MCF 10A (cell line): ENCODE data around the gene SGCD. TPM values are rescaled to one million over a fixed set of nuclear protein-coding genes. Genes with fewer than 3 reads are reported as not detected.

Experiments
- BruUV-seq: library from RNA; stranded (reverse); fragments of 400-500 nt; replicated peaks from 2 replicates; lab custom pipeline; 2021; lab: Mats Ljungman, UMichigan
- CTCF ChIA-PET: fragments of 300-600 bp; sonication (Branson Sonifier 250); formaldehyde crosslinking; extraction: SDS; loops from one replicate; lab custom pipeline; 2021; ENCODE audit warnings: antibody characterized with exemption, inconsistent platforms; lab: Yijun Ruan, JAX
- POLR2A ChIA-PET: fragments of 300-600, 350-650 bp; sonication (Branson Sonifier 250); formaldehyde crosslinking; extraction: SDS; loops from one replicate; lab custom pipeline; 2020; ENCODE audit warnings: antibody characterized with exemption, inconsistent platforms; lab: Yijun Ruan, JAX
- DNase-seq: peaks from one replicate; pipeline ENCODE4 v3.0.0-alpha.2; 2018; ENCODE audit not compliant: unreplicated experiment
- H3K27ac Mint-ChIP-seq: one replicate; pipeline ENCODE4 v1.8.0; 2022; ENCODE audit warnings: mild to moderate bottlenecking, low read depth, mixed read lengths; ENCODE audit not compliant: unreplicated experiment
- H3K27me3 Mint-ChIP-seq: one replicate; pipeline ENCODE4 v1.8.0; 2022; ENCODE audit warnings: mixed read lengths; ENCODE audit not compliant: insufficient read depth, unreplicated experiment
- H3K36me3 Mint-ChIP-seq: one replicate; pipeline ENCODE4 v1.8.0; 2022; ENCODE audit warnings: mild to moderate bottlenecking, moderate library complexity, mixed read lengths; ENCODE audit not compliant: insufficient read depth, unreplicated experiment
- H3K4me1 Mint-ChIP-seq: one replicate; pipeline ENCODE4 v1.8.0; 2022; ENCODE audit warnings: mixed read lengths; ENCODE audit not compliant: insufficient read depth, unreplicated experiment
- H3K4me3 Mint-ChIP-seq: one replicate; pipeline ENCODE4 v1.8.0; 2022; ENCODE audit warnings: mild to moderate bottlenecking, moderate library complexity, mixed read lengths; ENCODE audit not compliant: unreplicated experiment
- H3K9me3 Mint-ChIP-seq: one replicate; pipeline ENCODE4 v1.8.0; 2022; ENCODE audit warnings: mixed read lengths; ENCODE audit not compliant: unreplicated experiment
- intact Hi-C: fragments of 100-400 bp; cut with micrococcal nuclease; formaldehyde crosslinking; loops from 2 replicates; pipeline ENCODE4 v1.14.1; 2022
- total RNA-seq: library from RNA; stranded (reverse); gene quantifications from 2 replicates; pipeline ENCODE4 v1.2.3, GENCODE V29; 2022
- TF ChIP-seq, protein P1 (sequence below): fragments of 200-600 bp; IDR thresholded peaks from one replicate; pipeline ENCODE4 v1.8.0; 2022; ENCODE audit warnings: antibody characterized with exemption, mild to moderate bottlenecking; ENCODE audit not compliant: unreplicated experiment

Gene SGCD
- total RNA-seq, 1 experiment from 2014 or later, result 0.14 TPM

DNA sequence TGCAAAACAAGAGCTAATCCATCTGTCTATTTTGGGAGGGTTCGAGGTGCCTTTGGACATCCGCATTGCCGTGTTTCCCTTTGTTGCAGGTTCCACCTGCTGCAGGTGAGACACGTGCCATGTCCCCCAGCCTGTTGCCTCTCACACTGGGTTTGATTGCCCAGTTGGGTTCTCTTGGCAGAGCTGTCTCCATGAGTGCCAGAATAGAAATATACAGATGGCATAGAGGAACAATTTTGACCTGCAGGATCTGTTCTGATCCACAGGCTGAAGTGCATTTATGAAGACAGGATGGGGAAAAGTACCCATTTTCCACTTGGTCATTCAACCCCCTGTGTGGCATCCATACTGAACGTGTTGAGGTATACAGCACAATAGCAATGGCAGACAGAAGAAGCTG lies 178.1 kb downstream of the SGCD start:
- Mint-ChIP-seq H3K9me3 (no peaks in the 10 kb centered on the region), H3K27me3 (no peaks in the 10 kb centered on the region), H3K27ac (no peak overlapping the region), H3K4me3 (no peak overlapping the region), H3K36me3 (no peaks in the 10 kb centered on the region), H3K4me1 (peaks cover 6% of the 10 kb centered on the region)
- CTCF ChIA-PET, result interaction anchor here (0.6 kb wide), 2 partner anchors 662 to 1455 kb away, joined by 3 to 5 read pairs; no protein-coding TSS in a partner anchor
- no peak for DNase-seq
- TF ChIP-seq, protein P1, sequence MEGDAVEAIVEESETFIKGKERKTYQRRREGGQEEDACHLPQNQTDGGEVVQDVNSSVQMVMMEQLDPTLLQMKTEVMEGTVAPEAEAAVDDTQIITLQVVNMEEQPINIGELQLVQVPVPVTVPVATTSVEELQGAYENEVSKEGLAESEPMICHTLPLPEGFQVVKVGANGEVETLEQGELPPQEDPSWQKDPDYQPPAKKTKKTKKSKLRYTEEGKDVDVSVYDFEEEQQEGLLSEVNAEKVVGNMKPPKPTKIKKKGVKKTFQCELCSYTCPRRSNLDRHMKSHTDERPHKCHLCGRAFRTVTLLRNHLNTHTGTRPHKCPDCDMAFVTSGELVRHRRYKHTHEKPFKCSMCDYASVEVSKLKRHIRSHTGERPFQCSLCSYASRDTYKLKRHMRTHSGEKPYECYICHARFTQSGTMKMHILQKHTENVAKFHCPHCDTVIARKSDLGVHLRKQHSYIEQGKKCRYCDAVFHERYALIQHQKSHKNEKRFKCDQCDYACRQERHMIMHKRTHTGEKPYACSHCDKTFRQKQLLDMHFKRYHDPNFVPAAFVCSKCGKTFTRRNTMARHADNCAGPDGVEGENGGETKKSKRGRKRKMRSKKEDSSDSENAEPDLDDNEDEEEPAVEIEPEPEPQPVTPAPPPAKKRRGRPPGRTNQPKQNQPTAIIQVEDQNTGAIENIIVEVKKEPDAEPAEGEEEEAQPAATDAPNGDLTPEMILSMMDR, result no peak
- POLR2A ChIA-PET, result no interaction called here
- BruUV-seq, result no TSS peak
- intact Hi-C loops, result no loop called here

DNA sequence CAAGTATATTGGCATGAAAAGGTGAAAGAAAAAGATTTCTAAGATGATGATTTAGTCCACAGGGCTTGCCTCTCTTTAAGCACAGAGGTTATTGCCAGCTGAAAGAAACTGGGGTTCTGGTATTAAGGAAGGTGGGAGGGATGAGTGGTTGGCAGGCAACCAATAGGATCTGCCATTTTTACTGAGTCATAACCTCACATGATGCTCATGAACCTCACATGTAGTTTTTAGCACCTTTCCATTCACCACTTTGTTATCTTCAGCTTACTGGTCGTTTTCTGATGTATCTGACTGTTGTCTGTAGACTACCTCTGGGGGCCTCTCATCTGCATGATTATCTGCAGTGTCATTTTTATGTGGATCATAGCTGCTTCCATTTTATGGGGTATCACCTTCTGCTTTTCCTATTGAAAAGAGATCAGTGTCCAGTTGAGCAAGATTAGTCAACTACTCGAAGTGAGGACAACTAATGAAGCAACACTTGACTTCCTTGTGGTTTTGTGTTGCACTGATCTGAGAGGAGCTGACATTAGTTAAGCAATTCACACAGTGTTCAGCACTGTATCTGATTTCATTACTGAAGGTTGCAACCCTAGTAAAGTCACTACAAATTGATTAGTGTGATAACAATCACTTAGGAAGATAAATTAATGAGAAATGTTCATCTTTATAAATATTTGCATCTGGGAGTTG lies 186.3 kb downstream of the SGCD start:
- no peak overlapping the region for H3K27ac Mint-ChIP-seq
- no TSS peak for BruUV-seq
- H3K9me3 Mint-ChIP-seq, result peaks cover 8% of the 10 kb centered on the region
- H3K4me1 Mint-ChIP-seq, result peaks cover 8% of the 10 kb centered on the region
- no peaks in the 10 kb centered on the region for H3K36me3 Mint-ChIP-seq
- no peak for DNase-seq
- TF ChIP-seq, protein P1, result no peak
- intact Hi-C loops, result no loop called here
- ChIA-PET CTCF (no interaction called here), POLR2A (no interaction called here)
- H3K4me3 Mint-ChIP-seq, result no peak overlapping the region
- no peaks in the 10 kb centered on the region for H3K27me3 Mint-ChIP-seq

DNA sequence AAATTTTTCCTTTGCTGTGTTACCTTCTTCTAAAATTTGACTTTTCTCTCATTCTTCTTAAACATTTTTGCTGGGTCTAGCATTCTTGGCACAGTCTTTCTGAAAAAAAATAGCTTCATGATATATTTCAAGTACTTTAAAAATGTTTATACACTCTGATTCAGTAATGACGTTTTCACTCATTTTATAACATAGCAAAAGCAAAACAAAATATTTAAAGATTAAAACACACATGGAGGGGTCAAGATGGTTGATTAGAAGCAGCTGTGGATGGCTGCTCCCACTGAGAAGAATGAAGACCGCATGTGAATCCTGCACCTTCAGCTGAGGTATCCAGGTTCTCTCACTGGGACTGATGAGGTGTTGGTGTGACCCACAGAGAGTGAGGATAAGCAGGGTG lies 188.2 kb downstream of the SGCD start:
- CTCF ChIA-PET, result interaction anchor here (0.8 kb wide), 1 partner anchor 39 kb away, joined by 3 read pairs; no protein-coding TSS in a partner anchor

DNA sequence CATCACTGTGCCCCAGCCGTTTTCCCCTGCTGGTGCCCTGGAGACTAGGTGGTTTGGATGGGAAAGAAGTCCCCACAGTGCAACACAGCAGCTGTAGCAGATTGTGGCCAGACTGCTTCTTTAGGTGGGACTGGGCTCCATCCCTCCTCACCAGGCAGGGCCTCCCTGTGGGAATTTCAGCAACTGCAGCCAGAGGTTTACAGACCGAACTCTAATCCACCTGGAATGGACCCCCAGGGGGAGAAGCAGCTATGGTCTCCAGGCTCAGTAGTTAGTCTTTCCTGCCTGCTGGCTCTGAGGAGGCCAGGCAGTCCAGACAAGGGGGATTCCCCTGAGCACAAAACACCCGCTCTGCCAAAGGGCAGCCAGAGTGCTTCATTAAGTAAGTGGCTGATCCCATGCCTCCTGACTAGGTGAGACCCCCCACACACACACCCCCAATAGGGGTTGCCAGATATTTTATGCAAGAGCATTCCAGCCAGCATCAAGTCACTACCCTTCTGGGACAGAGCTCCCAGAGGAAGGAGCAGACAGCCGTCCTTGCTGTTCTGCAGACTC lies 188.9 kb downstream of the SGCD start:
- CTCF ChIA-PET, result interaction anchor here (0.6 to 1.8 kb wide), 2 partner anchors 294 to 572 kb away, joined by 4 to 6 read pairs; no protein-coding TSS in a partner anchor
- no peaks in the 10 kb centered on the region for H3K36me3 Mint-ChIP-seq

More for the DNA sequence above, 188.2 kb downstream of the SGCD start:
- intact Hi-C loops, result no loop called here
- TF ChIP-seq, protein P1, result no peak
- DNase-seq, result no peak
- BruUV-seq, result no TSS peak
- POLR2A ChIA-PET, result no interaction called here
- Mint-ChIP-seq H3K4me3 (no peak overlapping the region), H3K27ac (no peak overlapping the region), H3K36me3 (no peaks in the 10 kb centered on the region), H3K27me3 (no peaks in the 10 kb centered on the region), H3K4me1 (peaks cover 8% of the 10 kb centered on the region), H3K9me3 (peaks cover 17% of the 10 kb centered on the region)

More for the DNA sequence above, 188.9 kb downstream of the SGCD start:
- no peak overlapping the region for H3K27ac Mint-ChIP-seq
- H3K9me3 Mint-ChIP-seq, result peaks cover 17% of the 10 kb centered on the region
- TF ChIP-seq, protein P1, result no peak
- no peak for DNase-seq
- BruUV-seq, result no TSS peak
- POLR2A ChIA-PET, result interaction anchor here (0.6 kb wide), 3 partner anchors 12 to 108 kb away, joined by 3 to 4 read pairs (median 3); no protein-coding TSS in a partner anchor
- intact Hi-C loops, result no loop called here
- no peak overlapping the region for H3K4me3 Mint-ChIP-seq
- H3K27me3 Mint-ChIP-seq, result no peaks in the 10 kb centered on the region
- peaks cover 8% of the 10 kb centered on the region for H3K4me1 Mint-ChIP-seq
